Aorta (tissue), 5 donors: ENCODE measurements around the gene DNMT3A. TPM values are rescaled to one million over a fixed set of nuclear protein-coding genes. Genes with fewer than 3 reads are reported as not detected.

ENCODE experiments used
- ATAC-seq: fragments of 200-7000 bp; cut with Tn5 transposase; one replicate; pipeline ENCODE4 v1.9.1; 2022; ENCODE audit warnings: moderate library complexity; ENCODE audit not compliant: low FRiP score
- DNase-seq, 2 donors: peaks; one replicate each; pipeline ENCODE4 v3.0.0-alpha.2; 2020
- H3K27ac ChIP-seq, 2 donors: one replicate each; pipeline ENCODE4 v1.5.1; 2013; ENCODE audit warnings: low read length in 2 of 2, mild to moderate bottlenecking in 2 of 2, moderate library complexity in 2 of 2, control low read depth in 1 of 2, inconsistent platforms in 1 of 2, low read depth in 1 of 2
- H3K27me3 ChIP-seq, 2 donors: one replicate each; pipeline ENCODE4 v1.6.1; 2013; ENCODE audit warnings: control low read depth in 1 of 2, low read length in 1 of 2, mild to moderate bottlenecking in 1 of 2, moderate library complexity in 1 of 2; ENCODE audit not compliant: insufficient read depth in 2 of 2, control insufficient read depth in 1 of 2
- H3K36me3 ChIP-seq, 2 donors: one replicate each; pipeline ENCODE4 v1.6.1; 2013; ENCODE audit warnings: control low read depth in 1 of 2, low read length in 1 of 2, mild to moderate bottlenecking in 1 of 2; ENCODE audit not compliant: insufficient read depth in 2 of 2, control insufficient read depth in 1 of 2
- H3K4me1 ChIP-seq, 2 donors: one replicate each; pipeline ENCODE4 v1.6.1; 2013; ENCODE audit warnings: low read length in 2 of 2, control low read depth in 1 of 2, mild to moderate bottlenecking in 1 of 2, moderate library complexity in 1 of 2; ENCODE audit not compliant: insufficient read depth in 2 of 2, control insufficient read depth in 1 of 2
- H3K4me3 ChIP-seq, 2 donors: one replicate each; pipeline ENCODE4 v1.5.1; 2013; ENCODE audit warnings: low read length in 2 of 2, control low read depth in 1 of 2, mild to moderate bottlenecking in 1 of 2
- H3K9me3 ChIP-seq: one replicate; pipeline ENCODE4 v1.6.1; 2013; ENCODE audit warnings: mild to moderate bottlenecking, low read length; ENCODE audit not compliant: control insufficient read depth
- WGBS, 2 donors: extraction: QIAGEN DNeasy Blood & Tissue Kit; methylation state at CpG; one replicate each; pipeline ENCODE4 v1.1.7; 2013; 5-methylcytosine and 5-hydroxymethylcytosine counted together
- intact Hi-C, 2 donors: fragments of 100-400 bp; cut with DNase I; formaldehyde crosslinking; loops; one replicate each; pipeline versions ENCODE4 v1.14.2 to v1.15.0; 2022
- polyA plus RNA-seq, 2 donors: library from polyadenylated mRNA; stranded (reverse); fragments of 200-250 nt; gene quantifications; one replicate each; pipeline ENCODE4 v1.2.3, GENCODE V29; 2013
- total RNA-seq, 2 donors: library from RNA; stranded (reverse); fragmentation: NEBNext Ultra II Directional; extraction: Animal tissue kit (Norgen Biotek cat#: 25700); gene quantifications; one replicate each; pipeline ENCODE4 v1.2.1, GENCODE V29; 2021
- donor health status: healthy with polysubstance abuse.
- donor health status: Bipolar disorder and iron deficiency.
- donor health status: DM: no; HTN: no; CAD: no.
- donor health status: DM: no; HTN: no; CAD: no.
- donor health status: DM: yes; HTN: yes; CAD: no.

The DNMT3A gene
- total and polyA plus RNA-seq, 4 donors, result 9.4 to 48.2 (median 22.0) TPM

DNA sequence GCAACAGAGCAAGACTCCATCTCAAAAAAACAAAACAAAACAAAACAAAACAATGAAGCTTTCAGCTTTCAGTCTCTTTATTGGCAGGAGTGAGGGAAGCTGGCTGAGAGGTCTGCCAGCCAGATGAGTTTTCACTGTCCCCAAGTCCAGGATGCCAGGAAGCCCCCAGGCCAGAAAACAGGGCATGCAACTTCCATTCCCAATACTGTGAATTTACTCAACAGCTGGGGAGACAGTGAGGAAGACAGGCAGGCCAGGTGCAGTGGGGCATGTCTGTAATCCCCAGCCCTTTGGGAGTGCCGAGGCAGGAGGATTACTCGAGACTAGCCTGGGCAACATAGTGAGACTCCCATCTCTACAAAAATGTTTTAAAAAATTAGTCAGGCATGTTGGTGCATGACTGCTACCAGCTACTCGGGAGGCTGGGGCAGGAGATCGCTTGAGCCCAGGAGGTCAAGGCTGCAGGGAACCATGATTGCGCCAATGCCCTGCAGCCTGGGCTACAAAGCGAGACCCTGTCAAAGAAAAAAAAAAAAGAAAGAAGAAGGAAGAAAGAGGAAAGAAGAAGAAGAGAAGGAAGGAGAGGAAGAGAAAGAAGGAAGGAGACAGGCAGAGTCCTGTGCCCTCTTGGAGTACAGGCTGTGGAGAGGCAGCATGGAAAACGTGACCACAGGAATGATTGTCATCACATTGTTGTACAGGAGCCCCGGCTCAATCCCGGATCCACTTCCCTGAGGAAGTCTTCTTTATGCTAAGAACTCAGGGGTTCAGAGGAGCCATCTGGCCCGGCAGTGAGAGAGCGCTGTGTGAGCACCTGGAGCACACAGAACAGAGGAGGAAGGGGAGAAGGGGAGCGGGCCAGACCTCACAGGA lies 144.2 kb downstream of the DNMT3A start:
- intact Hi-C loops, result loop anchor here in 1 of 2 donors (2.0 kb wide), 2 partner anchors 69 to 223 kb away; no protein-coding TSS in a partner anchor
- no peak overlapping the region for H3K4me3 ChIP-seq
- H3K4me1 ChIP-seq, result no peaks in the 10 kb centered on the region
- no peaks in the 10 kb centered on the region for H3K27me3 ChIP-seq
- ATAC-seq (no peak), DNase-seq (peak in 1 of 2 donors; percentile 45)
- no peaks in the 10 kb centered on the region for H3K9me3 ChIP-seq
- no peak overlapping the region for H3K27ac ChIP-seq
- 71 to 75% methylated on average over 12 of the region's 12 CpGs for WGBS, 2 donors
- no peaks in the 10 kb centered on the region for H3K36me3 ChIP-seq

DNA sequence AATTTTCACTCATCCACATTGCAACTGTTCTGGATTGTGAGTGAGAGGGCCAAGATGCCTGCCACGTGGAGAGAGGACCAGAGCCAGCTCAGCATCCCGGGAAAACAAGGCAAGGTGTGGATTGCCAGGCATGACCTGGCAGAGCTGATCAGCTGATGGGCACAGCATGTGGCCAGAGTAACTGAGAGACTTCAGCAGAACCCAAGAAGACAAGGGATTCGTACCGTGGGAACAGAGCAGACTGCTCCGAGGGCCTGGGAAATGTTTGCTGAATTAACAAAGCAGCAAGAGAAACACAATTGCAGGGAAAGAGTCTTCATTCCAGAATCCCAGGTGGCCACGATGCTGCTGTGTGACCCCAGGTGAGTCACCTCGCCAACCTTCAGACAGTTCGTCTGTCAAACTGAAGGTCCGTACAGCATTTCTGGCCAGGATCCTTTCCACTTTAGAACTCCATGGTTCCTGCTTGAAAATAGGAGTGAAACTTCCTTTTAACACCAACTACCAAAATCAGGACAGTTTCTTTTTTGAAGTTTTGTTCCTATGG lies 147.1 kb downstream of the DNMT3A start:
- Histone ChIP-seq H3K27me3 (no peaks in the 10 kb centered on the region), H3K4me1 (no peaks in the 10 kb centered on the region), H3K4me3 (no peak overlapping the region), H3K36me3 (no peaks in the 10 kb centered on the region), H3K27ac (no peak overlapping the region), H3K9me3 (no peaks in the 10 kb centered on the region)
- intact Hi-C loops, result no loop called here
- no peak for ATAC-seq
- peak in 1 of 2 donors; percentile 36 for DNase-seq
- WGBS, 2 donors, result 82 to 83% methylated on average over 9 of the region's 9 CpGs

DNA sequence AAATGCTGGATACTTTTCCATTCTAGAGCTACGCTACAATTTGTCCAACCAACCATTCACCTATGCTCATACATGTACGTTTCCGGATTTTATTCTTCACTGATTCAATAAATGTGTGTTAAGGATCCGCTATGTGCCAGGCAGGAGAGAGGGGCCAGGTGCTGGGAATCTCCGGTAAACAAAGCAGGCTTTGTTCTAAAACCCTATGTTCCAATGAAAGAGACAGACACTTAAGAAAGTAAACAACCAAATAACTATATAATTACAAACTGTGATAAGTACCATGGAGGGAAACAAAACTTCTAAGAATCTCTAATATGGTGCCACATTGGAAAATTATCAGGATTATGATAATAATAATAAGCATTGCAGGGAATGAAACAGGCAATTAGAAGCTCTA lies 151.2 kb downstream of the DNMT3A start:
- Histone ChIP-seq H3K27ac (no peak overlapping the region), H3K9me3 (no peaks in the 10 kb centered on the region), H3K4me1 (no peaks in the 10 kb centered on the region), H3K36me3 (no peaks in the 10 kb centered on the region), H3K27me3 (no peaks in the 10 kb centered on the region), H3K4me3 (no peak overlapping the region)
- ATAC-seq, result no peak
- intact Hi-C loops, result no loop called here
- DNase-seq, result no peak
- WGBS, 2 donors, result 91 to 92% methylated on average over 5 of the region's 5 CpGs

DNA sequence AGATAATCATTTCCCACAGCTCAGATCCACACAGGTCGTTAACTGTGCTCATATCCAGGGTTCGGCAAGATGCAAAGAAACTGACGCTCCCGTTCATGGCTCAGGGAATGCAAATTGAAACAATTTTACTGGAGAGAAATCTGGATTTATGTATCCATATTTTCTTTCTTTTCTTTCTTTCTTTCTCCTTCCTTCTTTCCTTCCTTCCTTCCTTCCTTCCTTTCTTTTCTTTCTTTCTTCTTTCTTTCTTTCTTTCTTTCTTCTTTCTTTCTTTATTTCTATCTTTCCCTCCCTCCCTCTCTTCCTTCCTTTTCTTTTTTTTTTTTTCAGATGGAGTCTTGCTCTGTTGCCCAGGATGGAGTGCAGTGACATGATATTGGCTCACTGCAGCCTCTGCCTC lies 153.3 kb downstream of the DNMT3A start:
- Histone ChIP-seq H3K36me3 (no peaks in the 10 kb centered on the region), H3K4me3 (no peak overlapping the region), H3K27me3 (no peaks in the 10 kb centered on the region), H3K27ac (no peak overlapping the region), H3K4me1 (no peaks in the 10 kb centered on the region), H3K9me3 (no peaks in the 10 kb centered on the region)
- WGBS, 2 donors, result 85 to 92% methylated on average over 4 of the region's 4 CpGs
- ATAC-seq, result no peak
- no peak for DNase-seq
- intact Hi-C loops, result no loop called here

GRCh38 chr2:25187729-25188350 lies 153.9 kb downstream of the DNMT3A start:
- ATAC-seq (no peak), DNase-seq (peak in 1 of 2 donors; percentile 23)
- 80 to 85% methylated on average over 11 of the region's 11 CpGs for WGBS, 2 donors
- H3K27me3 ChIP-seq, result no peaks in the 10 kb centered on the region
- no peaks in the 10 kb centered on the region for H3K36me3 ChIP-seq
- H3K4me1 ChIP-seq, result no peaks in the 10 kb centered on the region
- no peak overlapping the region for H3K4me3 ChIP-seq
- no peak overlapping the region for H3K27ac ChIP-seq
- H3K9me3 ChIP-seq, result no peaks in the 10 kb centered on the region
- intact Hi-C loops, result no loop called here

GRCh38 chr2:25184254-25184653 lies 157.5 kb downstream of the DNMT3A start:
- H3K9me3 ChIP-seq, result no peaks in the 10 kb centered on the region
- DNase-seq (peak in 1 of 2 donors; percentile 20), ATAC-seq (no peak)
- intact Hi-C loops, result no loop called here
- H3K4me3 ChIP-seq, result no peak overlapping the region
- H3K27ac ChIP-seq, result no peak overlapping the region
- no peaks in the 10 kb centered on the region for H3K36me3 ChIP-seq
- H3K4me1 ChIP-seq, result no peaks in the 10 kb centered on the region
- WGBS, 2 donors, result 66 to 71% methylated on average over 5 of the region's 5 CpGs
- H3K27me3 ChIP-seq, result no peaks in the 10 kb centered on the region

GRCh38 chr2:25178976-25179375 lies 162.7 kb downstream of the DNMT3A start:
- no peak overlapping the region for H3K27ac ChIP-seq
- H3K4me1 ChIP-seq, result no peaks in the 10 kb centered on the region
- no peak overlapping the region for H3K4me3 ChIP-seq
- intact Hi-C loops, result no loop called here
- H3K27me3 ChIP-seq, result no peaks in the 10 kb centered on the region
- DNase-seq (no peak), ATAC-seq (no peak)
- H3K9me3 ChIP-seq, result no peaks in the 10 kb centered on the region
- H3K36me3 ChIP-seq, result no peaks in the 10 kb centered on the region
- WGBS, 2 donors, result 81 to 82% methylated on average over 10 of the region's 10 CpGs
